ENCODE results near the gene DAP3.
A peak's percentile ranks its signal among the peaks of the same experiment; 100 is the strongest.
"Not testable (repeated sequence)": the region's sequence is repeated elsewhere in the genome, so short reads cannot be mapped to it uniquely, and the experiment has no call there.

The DAP3 gene

GRCh38 chr1:155740995-155741394 is 52.1 kb downstream of the DAP3 start:
- Mint-ChIP-seq H3K27ac (no peak overlapping the region), H3K36me3 (ENCODE audit: low read depth) (peaks cover 29% of the 10 kb centered on the region), H3K9me3 (no peaks in the 10 kb centered on the region), H3K4me3 (no peak overlapping the region), H3K4me1 (no peaks in the 10 kb centered on the region), H3K27me3 (ENCODE audit: low read depth, poor library complexity) (no peaks in the 10 kb centered on the region)
- TF ChIP-seq, protein P1, sequence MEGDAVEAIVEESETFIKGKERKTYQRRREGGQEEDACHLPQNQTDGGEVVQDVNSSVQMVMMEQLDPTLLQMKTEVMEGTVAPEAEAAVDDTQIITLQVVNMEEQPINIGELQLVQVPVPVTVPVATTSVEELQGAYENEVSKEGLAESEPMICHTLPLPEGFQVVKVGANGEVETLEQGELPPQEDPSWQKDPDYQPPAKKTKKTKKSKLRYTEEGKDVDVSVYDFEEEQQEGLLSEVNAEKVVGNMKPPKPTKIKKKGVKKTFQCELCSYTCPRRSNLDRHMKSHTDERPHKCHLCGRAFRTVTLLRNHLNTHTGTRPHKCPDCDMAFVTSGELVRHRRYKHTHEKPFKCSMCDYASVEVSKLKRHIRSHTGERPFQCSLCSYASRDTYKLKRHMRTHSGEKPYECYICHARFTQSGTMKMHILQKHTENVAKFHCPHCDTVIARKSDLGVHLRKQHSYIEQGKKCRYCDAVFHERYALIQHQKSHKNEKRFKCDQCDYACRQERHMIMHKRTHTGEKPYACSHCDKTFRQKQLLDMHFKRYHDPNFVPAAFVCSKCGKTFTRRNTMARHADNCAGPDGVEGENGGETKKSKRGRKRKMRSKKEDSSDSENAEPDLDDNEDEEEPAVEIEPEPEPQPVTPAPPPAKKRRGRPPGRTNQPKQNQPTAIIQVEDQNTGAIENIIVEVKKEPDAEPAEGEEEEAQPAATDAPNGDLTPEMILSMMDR (IDR thresholded peaks at IDR 0.05) = no peak
- DNase-seq = no peak

- Mint-ChIP-seq H3K27ac (no peak overlapping the region), H3K4me3 (no peak overlapping the region), H3K9me3 (no peaks in the 10 kb centered on the region), H3K4me1 (no peaks in the 10 kb centered on the region), H3K36me3 (ENCODE audit: low read depth) (peaks cover 20% of the 10 kb centered on the region), H3K27me3 (ENCODE audit: low read depth, poor library complexity) (no peaks in the 10 kb centered on the region)
- TF ChIP-seq, protein P1 (IDR thresholded peaks at IDR 0.05) = no peak
- no peak for DNase-seq
These were observed 53.0 kb downstream of the DAP3 start for GRCh38 chr1:155741908-155742307.

DNA sequence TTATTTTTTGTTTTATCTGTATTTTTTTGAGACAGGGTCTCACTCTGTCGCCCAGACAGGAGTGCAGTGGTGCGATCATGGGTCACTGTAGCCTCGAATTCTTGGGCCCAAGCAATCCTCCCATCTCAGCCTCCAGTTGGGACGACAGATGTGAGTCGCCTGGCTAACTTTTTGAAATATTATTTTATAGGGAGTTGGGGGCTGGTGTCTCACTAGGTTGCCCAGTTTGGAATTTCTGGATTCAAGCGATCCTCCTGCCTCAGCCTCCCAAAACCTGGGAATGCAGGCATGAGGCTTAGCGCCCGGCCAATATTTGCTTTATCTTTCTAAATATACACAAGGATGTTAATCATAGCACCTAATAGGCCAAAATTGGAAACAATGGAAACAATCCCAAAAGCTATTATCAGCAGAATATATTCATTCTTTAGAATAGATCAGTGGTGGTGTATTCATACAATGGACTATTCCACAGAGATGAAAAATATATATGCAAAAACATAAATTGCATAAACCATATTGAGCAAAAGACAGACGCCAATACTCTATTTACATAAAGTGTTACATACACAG is 55.9 kb downstream of the DAP3 start:
- H3K4me1 Mint-ChIP-seq = no peaks in the 10 kb centered on the region
- TF ChIP-seq, protein P1 (IDR thresholded peaks at IDR 0.05) = no peak

DNA sequence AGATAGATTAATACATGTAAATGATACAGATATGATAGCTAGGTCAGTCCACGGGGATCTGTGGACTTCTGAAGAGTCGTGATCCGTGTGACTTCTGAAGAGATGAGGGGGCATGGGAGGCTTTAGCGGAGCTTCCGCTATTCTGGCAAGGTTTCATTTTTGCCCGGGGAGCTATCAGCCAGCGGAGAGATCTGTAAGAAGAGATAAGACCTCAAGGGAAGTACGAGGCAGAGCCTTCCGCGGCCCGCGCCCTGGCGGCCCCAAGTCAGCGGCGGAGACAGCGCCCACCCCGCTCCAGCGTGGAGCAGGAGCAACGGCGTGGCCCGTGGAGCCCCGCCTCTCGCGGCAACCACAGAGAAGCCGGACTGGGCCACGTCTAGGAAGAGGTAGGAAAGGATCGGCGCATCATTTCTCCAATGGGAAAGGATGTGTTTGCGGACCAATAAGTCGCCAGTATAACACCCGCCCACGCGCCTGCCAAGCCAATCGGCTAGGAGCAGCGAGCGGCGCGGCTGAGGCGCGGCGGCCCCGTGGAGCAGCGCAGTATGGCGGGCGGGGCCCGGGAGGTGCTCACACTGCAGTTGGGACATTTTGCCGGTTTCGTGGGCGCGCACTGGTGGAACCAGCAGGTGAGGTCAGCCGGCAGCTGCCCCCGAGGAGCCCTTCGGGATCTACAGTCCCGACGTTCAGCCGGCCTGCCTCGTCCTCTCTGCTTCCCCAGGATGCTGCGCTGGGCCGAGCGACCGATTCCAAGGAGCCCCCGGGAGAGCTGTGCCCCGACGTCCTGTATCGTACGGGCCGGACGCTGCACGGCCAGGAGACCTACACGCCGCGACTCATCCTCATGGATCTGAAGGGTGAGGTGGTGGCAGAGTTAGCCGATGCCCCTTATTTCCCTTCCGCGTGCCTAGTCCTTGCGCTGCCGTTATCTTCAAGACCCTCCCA is 56.7 kb downstream of the DAP3 start:
- not testable (repeated sequence) for H3K9me3 Mint-ChIP-seq; H3K27ac Mint-ChIP-seq; H3K27me3 Mint-ChIP-seq (ENCODE audit: low read depth, poor library complexity); H3K4me1 Mint-ChIP-seq
- H3K4me3 Mint-ChIP-seq = peak overlapping the region; percentile 91
- peak; percentile 91 for DNase-seq
- H3K36me3 Mint-ChIP-seq (ENCODE audit: low read depth) = peaks cover 14% of the 10 kb centered on the region

More for the DNA sequence above, 55.9 kb downstream of the DAP3 start:
- no peak for DNase-seq
- H3K27me3 Mint-ChIP-seq (ENCODE audit: low read depth, poor library complexity) = no peaks in the 10 kb centered on the region
- peak overlapping the region; percentile 91 for H3K4me3 Mint-ChIP-seq
- H3K36me3 Mint-ChIP-seq (ENCODE audit: low read depth) = peaks cover 12% of the 10 kb centered on the region
- peak overlapping the region; percentile 42 for H3K27ac Mint-ChIP-seq
- H3K9me3 Mint-ChIP-seq = no peaks in the 10 kb centered on the region

DNA sequence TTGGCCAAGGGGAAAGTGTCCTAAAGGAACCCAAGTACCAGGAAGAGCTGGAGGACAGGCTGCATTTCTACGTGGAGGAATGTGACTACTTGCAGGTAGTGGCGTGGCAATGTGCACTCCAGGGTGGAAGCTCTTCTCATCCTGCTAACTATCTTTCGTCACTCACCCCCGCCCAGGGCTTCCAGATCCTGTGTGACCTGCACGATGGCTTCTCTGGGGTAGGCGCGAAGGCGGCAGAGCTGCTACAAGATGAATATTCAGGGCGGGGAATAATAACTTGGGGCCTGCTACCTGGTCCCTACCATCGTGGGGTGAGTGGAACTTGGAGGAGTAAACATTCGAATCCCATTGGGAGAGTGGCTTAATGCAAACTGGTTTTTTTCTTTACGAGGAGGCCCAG is 58.7 kb downstream of the DAP3 start:
- H3K36me3 Mint-ChIP-seq (ENCODE audit: low read depth) = peaks cover 29% of the 10 kb centered on the region
- H3K4me1 Mint-ChIP-seq; H3K4me3 Mint-ChIP-seq; DNase-seq; H3K27me3 Mint-ChIP-seq (ENCODE audit: low read depth, poor library complexity); H3K27ac Mint-ChIP-seq; H3K9me3 Mint-ChIP-seq: not testable (repeated sequence)

DNA sequence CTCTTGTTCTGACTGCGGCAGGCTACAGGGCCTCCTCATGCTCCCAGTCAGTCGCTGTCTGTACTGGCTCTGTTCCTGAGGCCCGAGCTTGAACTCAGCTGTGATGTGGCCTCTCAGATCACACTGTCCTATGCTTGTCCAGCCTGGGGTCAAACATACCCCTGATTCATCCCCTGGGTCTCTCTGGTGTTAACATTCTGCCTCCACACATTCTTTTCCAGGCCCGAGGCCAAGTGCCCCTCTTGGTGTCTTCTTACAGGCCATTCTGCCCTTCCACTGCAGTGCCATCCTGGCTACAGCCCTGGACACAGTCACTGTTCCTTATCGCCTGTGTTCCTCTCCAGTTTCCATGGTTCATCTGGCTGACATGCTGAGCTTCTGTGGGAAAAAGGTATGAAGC is 59.2 kb downstream of the DAP3 start:
- H3K27ac Mint-ChIP-seq; H3K27me3 Mint-ChIP-seq (ENCODE audit: low read depth, poor library complexity); DNase-seq; H3K4me1 Mint-ChIP-seq; H3K4me3 Mint-ChIP-seq; H3K9me3 Mint-ChIP-seq: not testable (repeated sequence)
- H3K36me3 Mint-ChIP-seq (ENCODE audit: low read depth) = peaks cover 32% of the 10 kb centered on the region

GRCh38 chr1:155759017-155759416 is 70.1 kb downstream of the DAP3 start:
- not testable (repeated sequence) for H3K27ac Mint-ChIP-seq; H3K9me3 Mint-ChIP-seq; H3K4me1 Mint-ChIP-seq; H3K27me3 Mint-ChIP-seq (ENCODE audit: low read depth, poor library complexity); H3K4me3 Mint-ChIP-seq; DNase-seq
- peaks cover 64% of the 10 kb centered on the region for H3K36me3 Mint-ChIP-seq (ENCODE audit: low read depth)

Data from nephron progenitor cell (in vitro differentiated cells).